Measurements from ENCODE around the gene NPVF. TPM values are rescaled to one million over a fixed set of nuclear protein-coding genes. Genes with fewer than 3 reads are reported as not detected.

NPVF gene
- total RNA-seq, 4 donors from 2014 or later = not detected

- 84 to 92% methylated on average over 3 of the region's 3 CpGs for WGBS, 2 donors
- DNase-seq = no peak
- no peak overlapping the region for H3K27ac ChIP-seq
- no peaks in the 10 kb centered on the region for H3K27me3 ChIP-seq
- no peaks in the 10 kb centered on the region for H3K9me3 ChIP-seq
- TF ChIP-seq CTCF (IDR thresholded peaks at IDR 0.05) (no peak), POLR2A (IDR thresholded peaks at IDR 0.05) (no peak)
- no peak overlapping the region for H3K4me3 ChIP-seq (replicated peaks in 1 of 3)
- intact Hi-C loops (cut with DNase I) = no loop called here
- H3K4me1 ChIP-seq = no peaks in the 10 kb centered on the region
- H3K36me3 ChIP-seq = no peaks in the 10 kb centered on the region
These were observed 21.5 kb downstream of the NPVF start for GRCh38 chr7:25206765-25207164.

GRCh38 chr7:25196132-25196896, 32.0 kb downstream of the NPVF start:
- Histone ChIP-seq H3K4me1 (no peaks in the 10 kb centered on the region), H3K36me3 (no peaks in the 10 kb centered on the region), H3K9me3 (no peaks in the 10 kb centered on the region), H3K27ac (no peak overlapping the region), H3K4me3 (replicated peaks in 1 of 3) (no peak overlapping the region), H3K27me3 (no peaks in the 10 kb centered on the region)
- 43 to 46% methylated on average over 5 of the region's 5 CpGs for WGBS, 2 donors
- DNase-seq = no peak
- intact Hi-C loops (cut with DNase I) = no loop called here
- TF ChIP-seq POLR2A (IDR thresholded peaks at IDR 0.05) (no peak), CTCF (IDR thresholded peaks at IDR 0.05) (no peak)

GRCh38 chr7:25194036-25194435, 34.2 kb downstream of the NPVF start:
- no peak for DNase-seq
- TF ChIP-seq POLR2A (IDR thresholded peaks at IDR 0.05) = no peak
- TF ChIP-seq CTCF (IDR thresholded peaks at IDR 0.05) = no peak
- no peaks in the 10 kb centered on the region for H3K9me3 ChIP-seq
- intact Hi-C loops (cut with DNase I) = no loop called here
- no peak overlapping the region for H3K4me3 ChIP-seq (replicated peaks in 1 of 3)
- H3K27ac ChIP-seq = no peak overlapping the region
- H3K36me3 ChIP-seq = no peaks in the 10 kb centered on the region
- WGBS, 2 donors = 78 to 86% methylated on average over 2 of the region's 2 CpGs
- H3K4me1 ChIP-seq = no peaks in the 10 kb centered on the region
- no peaks in the 10 kb centered on the region for H3K27me3 ChIP-seq

GRCh38 chr7:25192043-25192442, 36.2 kb downstream of the NPVF start:
- Histone ChIP-seq H3K9me3 (no peaks in the 10 kb centered on the region), H3K36me3 (no peaks in the 10 kb centered on the region), H3K4me1 (no peaks in the 10 kb centered on the region), H3K27ac (no peak overlapping the region), H3K27me3 (no peaks in the 10 kb centered on the region), H3K4me3 (replicated peaks in 1 of 3) (no peak overlapping the region)
- no peak for DNase-seq
- intact Hi-C loops (cut with DNase I) = no loop called here
- TF ChIP-seq POLR2A (IDR thresholded peaks at IDR 0.05) (no peak), CTCF (IDR thresholded peaks at IDR 0.05) (no peak)
- 82 to 83% methylated on average over 3 of the region's 3 CpGs for WGBS, 2 donors

GRCh38 chr7:25189197-25189596, 39.1 kb downstream of the NPVF start:
- Histone ChIP-seq H3K36me3 (no peaks in the 10 kb centered on the region), H3K27ac (no peak overlapping the region), H3K27me3 (no peaks in the 10 kb centered on the region), H3K4me3 (replicated peaks in 1 of 3) (no peak overlapping the region), H3K9me3 (no peaks in the 10 kb centered on the region), H3K4me1 (no peaks in the 10 kb centered on the region)
- no peak for DNase-seq
- intact Hi-C loops (cut with DNase I) = no loop called here
- no peak for TF ChIP-seq POLR2A (IDR thresholded peaks at IDR 0.05)
- no peak for TF ChIP-seq CTCF (IDR thresholded peaks at IDR 0.05)
- WGBS, 2 donors = 92 to 94% methylated on average over 6 of the region's 6 CpGs
